CD14-positive monocyte (primary cell): ENCODE measurements around the gene NLRP9. TPM values are rescaled to one million over a fixed set of nuclear protein-coding genes. Genes with fewer than 3 reads are reported as not detected.
"Not testable (repeated sequence)": the region's sequence is repeated elsewhere in the genome, so short reads cannot be mapped to it uniquely, and the experiment has no call there.

Experiments
- DNase-seq, 3 donors: peaks; one replicate each; pipeline ENCODE4 v3.0.0-alpha.2; 2011 to 2022
- H2AFZ ChIP-seq: 2 replicates; pipeline ENCODE4 v1.6.0; 2012; ENCODE audit warnings: mild to moderate bottlenecking, low read depth, low read length, inconsistent platforms; ENCODE audit not compliant: insufficient read depth, poor library complexity, severe bottlenecking
- H3K27ac ChIP-seq, 2 donors: 1 replicate in 1 of 2; 2 replicates in 1 of 2; pipeline ENCODE4 v1.5.1; 2012 to 2013; ENCODE audit warnings: low read length in 2 of 2, control low read depth in 1 of 2, inconsistent platforms in 1 of 2, low read depth in 1 of 2, mild to moderate bottlenecking in 1 of 2
- H3K27me3 ChIP-seq, 2 donors: one replicate each; pipeline versions ENCODE4 v1.6.0 to v1.6.1; 2011 to 2013; ENCODE audit warnings: low read length in 2 of 2; ENCODE audit not compliant: control insufficient read depth in 2 of 2, insufficient read depth in 2 of 2
- H3K36me3 ChIP-seq, 2 donors: replicated peaks in 1 of 2; 1 replicate in 1 of 2; 2 replicates in 1 of 2; pipeline versions ENCODE4 v1.5.1 to v1.6.1; 2012 to 2013; ENCODE audit warnings: low read length in 2 of 2, control low read depth in 1 of 2, inconsistent platforms in 1 of 2, mild to moderate bottlenecking in 1 of 2; ENCODE audit not compliant: insufficient read depth in 2 of 2, control insufficient read depth in 1 of 2
- H3K4me1 ChIP-seq, 2 donors: 1 replicate in 1 of 2; 2 replicates in 1 of 2; pipeline versions ENCODE4 v1.5.1 to v1.6.1; 2012 to 2013; ENCODE audit warnings: low read length in 2 of 2, control low read depth in 1 of 2, inconsistent platforms in 1 of 2, mild to moderate bottlenecking in 1 of 2, moderate library complexity in 1 of 2; ENCODE audit not compliant: insufficient read depth in 2 of 2, control insufficient read depth in 1 of 2
- H3K4me2 ChIP-seq: replicated peaks from 2 replicates; pipeline ENCODE3; 2012; ENCODE audit warnings: low read length, moderate library complexity, mild to moderate bottlenecking; ENCODE audit not compliant: poor library complexity, severe bottlenecking; ENCODE audit errors: extremely low read depth
- H3K4me3 ChIP-seq, 3 experiments: fragments of 200-600 bp in 1 of 3; sonication (generic) in 1 of 3; replicated peaks in 1 of 3; 1 replicate in 2 of 3; 2 replicates in 1 of 3; pipeline ENCODE4 v1.5.1; 2011 to 2013; ENCODE audit warnings: low read length in 3 of 3, mild to moderate bottlenecking in 3 of 3, control low read depth in 2 of 3, low read depth in 2 of 3, inconsistent platforms in 1 of 3, moderate library complexity in 1 of 3
- H3K79me2 ChIP-seq: 2 replicates; pipeline ENCODE4 v1.6.0; 2012; ENCODE audit warnings: mild to moderate bottlenecking, control low read depth, inconsistent platforms, low read length, moderate library complexity; ENCODE audit not compliant: insufficient read depth
- H3K9ac ChIP-seq: 2 replicates; pipeline ENCODE4 v1.6.0; 2017; ENCODE audit warnings: low read length, mild to moderate bottlenecking; ENCODE audit not compliant: insufficient read depth, poor library complexity, severe bottlenecking
- H3K9me3 ChIP-seq, 2 donors: replicated peaks in 1 of 2; 1 replicate in 1 of 2; 2 replicates in 1 of 2; pipeline versions ENCODE4 v1.5.1 to v1.6.1; 2012 to 2013; ENCODE audit warnings: low read length in 2 of 2, control low read depth in 1 of 2; ENCODE audit not compliant: control insufficient read depth in 1 of 2, insufficient read depth in 1 of 2
- H4K20me1 ChIP-seq: 2 replicates; pipeline ENCODE4 v1.6.0; 2012; ENCODE audit warnings: mild to moderate bottlenecking, low read length, control low read depth, moderate library complexity; ENCODE audit not compliant: insufficient read depth
- H3K27ac Mint-ChIP-seq, 7 donors: one replicate each; pipeline ENCODE4 v1.8.0; 2020; ENCODE audit warnings: mild to moderate bottlenecking in 7 of 7, mixed read lengths in 7 of 7, moderate library complexity in 6 of 7, inconsistent platforms in 2 of 7
- H3K27me3 Mint-ChIP-seq, 3 donors: one replicate each; pipeline ENCODE4 v1.8.0; 2021 to 2022; ENCODE audit warnings: low read depth in 3 of 3, mild to moderate bottlenecking in 3 of 3, mixed read lengths in 3 of 3, moderate library complexity in 3 of 3, inconsistent platforms in 1 of 3
- H3K36me3 Mint-ChIP-seq, 2 donors: one replicate each; pipeline ENCODE4 v1.8.0; 2020; ENCODE audit warnings: mixed read lengths in 2 of 2, inconsistent platforms in 1 of 2, mild to moderate bottlenecking in 1 of 2
- H3K4me1 Mint-ChIP-seq: one replicate; pipeline ENCODE4 v1.8.0; 2020; ENCODE audit warnings: mild to moderate bottlenecking, mixed read lengths
- H3K4me3 Mint-ChIP-seq, 2 donors: one replicate each; pipeline ENCODE4 v1.8.0; 2020; ENCODE audit warnings: mild to moderate bottlenecking in 2 of 2, mixed read lengths in 2 of 2, moderate library complexity in 1 of 2
- H3K9me3 Mint-ChIP-seq, 7 donors: one replicate each; pipeline ENCODE4 v1.8.0; 2020 to 2022; ENCODE audit warnings: mixed read lengths in 7 of 7, mild to moderate bottlenecking in 6 of 7, moderate library complexity in 6 of 7, inconsistent platforms in 2 of 7
- CTCF ChIP-seq: fragments of 200-600 bp; IDR thresholded peaks from one replicate; pipeline ENCODE4 v1.8.0; 2022; ENCODE audit warnings: antibody characterized with exemption, mild to moderate bottlenecking
- WGBS: methylation state at CpG from one replicate; pipeline ENCODE4 v1.1.5; 2013; ENCODE audit warnings: missing lambda C conversion rate; ENCODE audit not compliant: insufficient coverage; 5-methylcytosine and 5-hydroxymethylcytosine counted together
- intact Hi-C, 2 donors: fragments of 100-400 bp; cut with micrococcal nuclease; formaldehyde crosslinking; loops; one replicate each; pipeline versions ENCODE4 v1.15.0 to v1.15.1; 2023
- polyA plus RNA-seq, 3 donors: library from polyadenylated mRNA; depleted of rRNA in 1 of 3; unstranded in 2 of 3; stranded (reverse) in 1 of 3; fragments of 300-500 nt in 2 of 3; fragments of >200 nt in 1 of 3; fragmentation: Illumina TruSeq in 2 of 3; gene quantifications; 1 replicate in 2 of 3; 2 replicates in 1 of 3; pipeline ENCODE4 v1.2.3, GENCODE V29; 2012 to 2021

NLRP9 gene
- polyA plus RNA-seq, 3 donors = not detected

GRCh38 chr19:55753401-55753800 is 15.2 kb upstream of the NLRP9 start:
- H3K9me3 ChIP-seq = peaks cover 3 to 4% of the 10 kb centered on the region in 2 donors
- no peaks in the 10 kb centered on the region for H3K79me2 ChIP-seq
- DNase-seq = no peak
- H3K4me3 ChIP-seq = no peak overlapping the region
- H3K9ac ChIP-seq = no peak overlapping the region
- Mint-ChIP-seq H3K4me1 (no peaks in the 10 kb centered on the region), H3K27ac (no peak overlapping the region), H3K4me3 (no peak overlapping the region), H3K27me3 (no peaks in the 10 kb centered on the region), H3K9me3 (peaks cover 4 to 42% (median 11%) of the 10 kb centered on the region in 7 donors), H3K36me3 (no peaks in the 10 kb centered on the region)
- H2AFZ ChIP-seq = no peak overlapping the region
- no peaks in the 10 kb centered on the region for H4K20me1 ChIP-seq
- H3K27me3 ChIP-seq = no peaks in the 10 kb centered on the region
- H3K4me2 ChIP-seq = no peak overlapping the region
- H3K4me1 ChIP-seq = peaks cover 0 to 5% of the 10 kb centered on the region in 2 donors
- WGBS = 40% methylated on average over 1 of the region's 3 CpGs
- no peaks in the 10 kb centered on the region for H3K36me3 ChIP-seq
- TF ChIP-seq CTCF = no peak
- no peak overlapping the region for H3K27ac ChIP-seq
- intact Hi-C loops = no loop called here

GRCh38 chr19:55750715-55751114 is 12.5 kb upstream of the NLRP9 start:
- Histone ChIP-seq H3K27me3 (no peaks in the 10 kb centered on the region), H3K9ac (no peak overlapping the region), H2AFZ (no peak overlapping the region), H3K4me2 (no peak overlapping the region), H3K27ac (no peak overlapping the region), H3K4me3 (no peak overlapping the region), H4K20me1 (no peaks in the 10 kb centered on the region), H3K79me2 (no peaks in the 10 kb centered on the region), H3K36me3 (no peaks in the 10 kb centered on the region), H3K9me3 (no peaks in the 10 kb centered on the region), H3K4me1 (no peaks in the 10 kb centered on the region)
- H3K4me3 Mint-ChIP-seq = no peak overlapping the region
- intact Hi-C loops = no loop called here
- no CpG with 5 or more reads among the region's 6 CpGs for WGBS
- peaks cover 3 to 39% (median 9%) of the 10 kb centered on the region in 7 donors for H3K9me3 Mint-ChIP-seq
- no peaks in the 10 kb centered on the region for H3K4me1 Mint-ChIP-seq
- TF ChIP-seq CTCF = no peak
- H3K27me3 Mint-ChIP-seq = no peaks in the 10 kb centered on the region
- no peak for DNase-seq
- H3K36me3 Mint-ChIP-seq = no peaks in the 10 kb centered on the region
- no peak overlapping the region for H3K27ac Mint-ChIP-seq

GRCh38 chr19:55730378-55730777 is 7.8 kb downstream of the NLRP9 start:
- H3K27me3 ChIP-seq, H3K36me3 Mint-ChIP-seq, H3K4me2 ChIP-seq, H3K4me1 Mint-ChIP-seq, DNase-seq, H3K27ac ChIP-seq, H3K4me3 Mint-ChIP-seq, H3K4me1 ChIP-seq, H3K9ac ChIP-seq, intact Hi-C loops, H2AFZ ChIP-seq, H4K20me1 ChIP-seq, H3K27me3 Mint-ChIP-seq, H3K36me3 ChIP-seq, H3K79me2 ChIP-seq, H3K4me3 ChIP-seq, H3K9me3 ChIP-seq: not testable (repeated sequence)
- Mint-ChIP-seq H3K27ac (peak overlapping the region in 1 of 7 donors; percentile 26), H3K9me3 (peaks cover 11 to 32% (median 24%) of the 10 kb centered on the region in 7 donors)
- WGBS = no CpG with 5 or more reads among the region's 2 CpGs
